Ishikawa (cell line): Measurements from ENCODE around the gene MYO5C.

ENCODE experiments used
- EP300 ChIP-seq: IDR thresholded peaks from 2 replicates; pipeline ENCODE4 v1.6.1; 2012; ENCODE audit warnings: borderline replicate concordance
- YY1 ChIP-seq: IDR thresholded peaks from 2 replicates; pipeline ENCODE4 v1.6.1; 2012; ENCODE audit warnings: low read depth
- ZBTB7A ChIP-seq: IDR thresholded peaks from 2 replicates; pipeline ENCODE4 v1.6.1; 2012; ENCODE audit warnings: low read depth

- TF ChIP-seq YY1 (no peak), EP300 (no peak), ZBTB7A (no peak)
Measured at GRCh38 chr15:52218371-52218770, 77.2 kb downstream of the MYO5C start.
